ENCODE data around the gene SHISA9. TPM values are rescaled to one million over a fixed set of nuclear protein-coding genes. Genes with fewer than 3 reads are reported as not detected.

SHISA9 gene
- total RNA-seq, 1 experiment from 2014 or later, result not detected

GRCh38 chr16:12871784-12872183, 29.6 kb upstream of the SHISA9 start:
- ATAC-seq (no peak), DNase-seq (ENCODE audit: low read depth, low spot score) (no peak)
- TF ChIP-seq, protein P1, sequence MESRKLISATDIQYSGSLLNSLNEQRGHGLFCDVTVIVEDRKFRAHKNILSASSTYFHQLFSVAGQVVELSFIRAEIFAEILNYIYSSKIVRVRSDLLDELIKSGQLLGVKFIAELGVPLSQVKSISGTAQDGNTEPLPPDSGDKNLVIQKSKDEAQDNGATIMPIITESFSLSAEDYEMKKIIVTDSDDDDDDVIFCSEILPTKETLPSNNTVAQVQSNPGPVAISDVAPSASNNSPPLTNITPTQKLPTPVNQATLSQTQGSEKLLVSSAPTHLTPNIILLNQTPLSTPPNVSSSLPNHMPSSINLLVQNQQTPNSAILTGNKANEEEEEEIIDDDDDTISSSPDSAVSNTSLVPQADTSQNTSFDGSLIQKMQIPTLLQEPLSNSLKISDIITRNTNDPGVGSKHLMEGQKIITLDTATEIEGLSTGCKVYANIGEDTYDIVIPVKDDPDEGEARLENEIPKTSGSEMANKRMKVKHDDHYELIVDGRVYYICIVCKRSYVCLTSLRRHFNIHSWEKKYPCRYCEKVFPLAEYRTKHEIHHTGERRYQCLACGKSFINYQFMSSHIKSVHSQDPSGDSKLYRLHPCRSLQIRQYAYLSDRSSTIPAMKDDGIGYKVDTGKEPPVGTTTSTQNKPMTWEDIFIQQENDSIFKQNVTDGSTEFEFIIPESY (IDR thresholded peaks at IDR 0.05; ENCODE audit: extremely low read depth, insufficient replicate concordance, low read length), result no peak
- TF ChIP-seq ZNF274 (IDR thresholded peaks at IDR 0.05; ENCODE audit: low read depth, low read length), result no peak
- no peak for TF ChIP-seq SP1 (IDR thresholded peaks at IDR 0.05; ENCODE audit: low read depth)
- TF ChIP-seq TCF7L2 (IDR thresholded peaks at IDR 0.05; ENCODE audit: borderline replicate concordance, extremely low read depth, insufficient read depth, insufficient read length), result no peak
- no peak for TF ChIP-seq MAX (IDR thresholded peaks at IDR 0.05)
- no peak for TF ChIP-seq ZFX (IDR thresholded peaks at IDR 0.05)
- TF ChIP-seq ELF1 (IDR thresholded peaks at IDR 0.05; ENCODE audit: borderline replicate concordance, low read depth), result no peak
- no peak for TF ChIP-seq JUND (IDR thresholded peaks at IDR 0.05)
- TF ChIP-seq CEBPB (IDR thresholded peaks at IDR 0.05; ENCODE audit: low read depth), result no peak
- TF ChIP-seq YY1 (IDR thresholded peaks at IDR 0.05; ENCODE audit: extremely low read depth, insufficient replicate concordance, low read depth, low read length), result no peak
- TF ChIP-seq CTCF (IDR thresholded peaks at IDR 0.05 in 2 of 3, conservative IDR thresholded peaks at IDR 0.05 in 1 of 3; ENCODE audit: borderline replicate concordance in 1 of 3, insufficient read depth in 1 of 3, low read depth in 2 of 3, low read length in 2 of 3), result no peak
- TF ChIP-seq EGR1 (IDR thresholded peaks at IDR 0.05; ENCODE audit: low read depth), result no peak
- TF ChIP-seq CBX3 (IDR thresholded peaks at IDR 0.05; ENCODE audit: low read depth), result no peak
- no peak for TF ChIP-seq EZH2 (IDR thresholded peaks at IDR 0.05)
- TF ChIP-seq RAD21 (IDR thresholded peaks at IDR 0.05; ENCODE audit: low read depth), result no peak
- no peak for TF ChIP-seq SIN3A (IDR thresholded peaks at IDR 0.05; ENCODE audit: low read depth)
- TF ChIP-seq EZH2phosphoT487 (IDR thresholded peaks at IDR 0.05; ENCODE audit: borderline replicate concordance), result no peak
- TF ChIP-seq SRF (IDR thresholded peaks at IDR 0.05; ENCODE audit: low read depth), result no peak
- TF ChIP-seq ATF3 (IDR thresholded peaks at IDR 0.05), result no peak
- TF ChIP-seq REST (IDR thresholded peaks at IDR 0.05; ENCODE audit: low read depth), result no peak
- H3K9me2 ChIP-seq (ENCODE audit: insufficient read depth), result no peaks in the 10 kb centered on the region
- H3K9me3 ChIP-seq (ENCODE audit: control insufficient read depth in 1 of 2, insufficient read depth in 1 of 2, low read depth in 1 of 2, low read length in 2 of 2), result no peaks in the 10 kb centered on the region
- no TSS peak for BruUV-seq (replicated peaks)
- no peak overlapping the region for H2AFZ ChIP-seq (ENCODE audit: low read depth, low read length, poor library complexity, severe bottlenecking)
- no peaks in the 10 kb centered on the region for H4K20me1 ChIP-seq (ENCODE audit: insufficient read depth)
- no peak overlapping the region for H3K9ac ChIP-seq (ENCODE audit: low read length)
- intact Hi-C loops (cut with micrococcal nuclease), result no loop called here
- ChIA-PET POLR2A (no interaction called here), CTCF (no interaction called here), RAD21 (ENCODE audit: low non-redundant PET in 1 of 2, low total read pairs in 2 of 2, uncharacterized antibody in 2 of 2, unreplicated experiment in 2 of 2) (no interaction called here)
- peaks cover 17% of the 10 kb centered on the region for H3K27me3 ChIP-seq (ENCODE audit: insufficient read depth, low read length)
- no peaks in the 10 kb centered on the region for H3K79me2 ChIP-seq (ENCODE audit: insufficient read depth, low read length)
- no peak overlapping the region for H3K27ac ChIP-seq (ENCODE audit: low read depth, low read length)
- no peaks in the 10 kb centered on the region for H3K4me1 ChIP-seq (ENCODE audit: control insufficient read depth in 1 of 2, insufficient read depth in 2 of 2, low read length in 2 of 2)
- no peak overlapping the region for H3K4me3 ChIP-seq (replicated peaks in 1 of 2; ENCODE audit: low read depth in 1 of 2, low read length in 2 of 2)
- no peak overlapping the region for H3K4me2 ChIP-seq (ENCODE audit: low read length)
- H3K36me3 ChIP-seq (ENCODE audit: control insufficient read depth in 1 of 2, insufficient read depth in 2 of 2, low read length in 2 of 2), result no peaks in the 10 kb centered on the region
